HK-2 (cell line): ENCODE measurements around the gene WDR4.
"Not testable (repeated sequence)": the region's sequence is repeated elsewhere in the genome, so short reads cannot be mapped to it uniquely, and the experiment has no call there.

Experiments used
- DNase-seq: peaks from one replicate; pipeline ENCODE4 v3.0.0-alpha.2; 2018; ENCODE audit not compliant: unreplicated experiment

WDR4 gene

GRCh38 chr21:42878993-42879787 lies at the start of gene WDR4:
Gene WDR4, minus strand, starts transcription at chr21:42879539. Its CDS starts 44 bp downstream, at chr21:42879495.
- DNase-seq, result peak; percentile 94

GRCh38 chr21:42927474-42928200 lies 48.3 kb upstream of the WDR4 start:
- not testable (repeated sequence) for DNase-seq

- no peak for DNase-seq
These were observed 46.0 kb upstream of the WDR4 start, which contains the start of gene ERVH48-1 for GRCh38 chr21:42925114-42925926. Gene ERVH48-1, minus strand, starts transcription at chr21:42925630. Its CDS starts 6,624 bp downstream, at chr21:42919006.

GRCh38 chr21:42924433-42924751 lies 45.1 kb upstream of the WDR4 start:
- DNase-seq, result no peak

GRCh38 chr21:42923553-42924432 lies 44.5 kb upstream of the WDR4 start:
- DNase-seq, result peak; percentile 70

GRCh38 chr21:42922918-42923317 lies 43.6 kb upstream of the WDR4 start:
- no peak for DNase-seq

- no peak for DNase-seq
These were observed 42.6 kb upstream of the WDR4 start for GRCh38 chr21:42921927-42922326.

GRCh38 chr21:42918291-42918690 lies 39.0 kb upstream of the WDR4 start:
- no peak for DNase-seq

GRCh38 chr21:42913476-42913875 lies 34.1 kb upstream of the WDR4 start:
- DNase-seq, result no peak

- DNase-seq, result not testable (repeated sequence)
These were observed 32.6 kb upstream of the WDR4 start for GRCh38 chr21:42911920-42912319.

GRCh38 chr21:42908484-42908883 lies 29.1 kb upstream of the WDR4 start:
- not testable (repeated sequence) for DNase-seq

GRCh38 chr21:42906233-42906632 lies 26.9 kb upstream of the WDR4 start:
- no peak for DNase-seq

GRCh38 chr21:42905195-42905594 lies 25.9 kb upstream of the WDR4 start:
- no peak for DNase-seq

- DNase-seq, result no peak
These were observed 24.5 kb upstream of the WDR4 start for GRCh38 chr21:42903817-42904216.

- DNase-seq, result no peak
These were observed 21.1 kb upstream of the WDR4 start for GRCh38 chr21:42900446-42900845.

- peak; percentile 95 for DNase-seq
These were observed 13.8 kb upstream of the WDR4 start, which contains the start of gene NDUFV3 for GRCh38 chr21:42892931-42893755. Gene NDUFV3, plus strand, starts transcription at chr21:42893309. Its CDS starts 25 bp downstream, at chr21:42893334.

- no peak for DNase-seq
These were observed 13.2 kb upstream of the WDR4 start for GRCh38 chr21:42892582-42892930.

GRCh38 chr21:42887326-42887725 lies 8.0 kb upstream of the WDR4 start:
- DNase-seq, result no peak

- no peak for DNase-seq
These were observed 4.6 kb upstream of the WDR4 start for GRCh38 chr21:42883921-42884320.

- no peak for DNase-seq
These were observed 1.0 kb upstream of the WDR4 start for GRCh38 chr21:42880352-42880751.

GRCh38 chr21:42878678-42878992 lies 704 bp downstream of the WDR4 start:
- DNase-seq, result no peak
